BLaER1 treated with 17β-estradiol and CSF1 and Interleukin-3, amounts not matched to agents 10 nM and 100 nM (cell line): ENCODE measurements around the gene POLE.

Source experiments
- H3K27ac ChIP-seq, 11 experiments: shearing (Covaris generic); formaldehyde crosslinking; 2 replicates each; pipeline ENCODE4 v1.8.1; 2022
- H3K27me3 ChIP-seq, 11 experiments: shearing (Covaris generic); formaldehyde crosslinking; 2 replicates each; pipeline ENCODE4 v1.8.1; 2022
- H3K36me3 ChIP-seq, 11 experiments: shearing (Covaris generic); formaldehyde crosslinking; 2 replicates each; pipeline ENCODE4 v1.8.1; 2022
- H3K4me1 ChIP-seq, 10 experiments: shearing (Covaris generic); formaldehyde crosslinking; 2 replicates each; pipeline ENCODE4 v1.8.1; 2022
- H3K4me2 ChIP-seq, 11 experiments: shearing (Covaris generic); formaldehyde crosslinking; 2 replicates each; pipeline ENCODE4 v1.8.1; 2022
- H3K4me3 ChIP-seq, 10 experiments: shearing (Covaris generic); formaldehyde crosslinking; 2 replicates each; pipeline ENCODE4 v1.8.1; 2022
- H3K9ac ChIP-seq, 11 experiments: shearing (Covaris generic); formaldehyde crosslinking; 2 replicates each; pipeline ENCODE4 v1.8.1; 2022
- H3K9me3 ChIP-seq, 11 experiments: shearing (Covaris generic); formaldehyde crosslinking; replicated peaks in 1 of 11; 2 replicates each; pipeline ENCODE4 v1.8.1; 2022
- H4K20me1 ChIP-seq, 11 experiments: shearing (Covaris generic); formaldehyde crosslinking; 2 replicates each; pipeline ENCODE4 v1.8.1; 2022
- Cebpa-rat ChIP-seq, 11 experiments: shearing (Covaris generic); IDR thresholded peaks; 2 replicates each; pipeline ENCODE4 v1.8.1; 2022

The POLE gene

DNA sequence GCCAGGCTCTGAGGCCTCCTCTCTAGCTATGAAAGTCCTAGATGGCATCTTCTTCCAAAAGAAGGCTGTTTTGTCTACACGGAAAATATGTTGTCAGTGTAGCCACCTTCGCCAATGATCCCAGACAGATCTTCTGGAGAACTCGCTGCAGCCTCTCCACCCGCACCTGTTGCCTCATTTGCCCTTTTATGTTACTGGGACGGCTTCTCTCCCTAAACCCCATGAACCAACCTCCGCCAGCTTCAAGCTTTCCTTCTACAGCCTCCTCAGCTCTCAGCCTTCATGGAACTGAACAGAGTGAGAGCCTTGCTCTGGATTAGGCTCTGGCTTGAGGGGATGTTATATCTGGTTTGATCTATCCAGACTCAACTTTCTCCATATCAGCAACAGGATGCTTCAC lies 57.8 kb downstream of the POLE start:
- Histone ChIP-seq H3K9ac (no peak overlapping the region), H3K36me3 (peaks cover 70 to 100% (median 98%) of the 10 kb centered on the region in 11 experiments), H3K27ac (no peak overlapping the region), H3K4me3 (no peak overlapping the region), H3K4me1 (no peaks in the 10 kb centered on the region), H3K27me3 (no peaks in the 10 kb centered on the region), H3K4me2 (no peak overlapping the region), H4K20me1 (peaks cover 0 to 53% (median 17%) of the 10 kb centered on the region in 11 experiments; a peak in 13 of 22 replicates), H3K9me3 (no peaks in the 10 kb centered on the region)
- TF ChIP-seq Cebpa-rat (IDR thresholded peaks at IDR 0.05): no peak

DNA sequence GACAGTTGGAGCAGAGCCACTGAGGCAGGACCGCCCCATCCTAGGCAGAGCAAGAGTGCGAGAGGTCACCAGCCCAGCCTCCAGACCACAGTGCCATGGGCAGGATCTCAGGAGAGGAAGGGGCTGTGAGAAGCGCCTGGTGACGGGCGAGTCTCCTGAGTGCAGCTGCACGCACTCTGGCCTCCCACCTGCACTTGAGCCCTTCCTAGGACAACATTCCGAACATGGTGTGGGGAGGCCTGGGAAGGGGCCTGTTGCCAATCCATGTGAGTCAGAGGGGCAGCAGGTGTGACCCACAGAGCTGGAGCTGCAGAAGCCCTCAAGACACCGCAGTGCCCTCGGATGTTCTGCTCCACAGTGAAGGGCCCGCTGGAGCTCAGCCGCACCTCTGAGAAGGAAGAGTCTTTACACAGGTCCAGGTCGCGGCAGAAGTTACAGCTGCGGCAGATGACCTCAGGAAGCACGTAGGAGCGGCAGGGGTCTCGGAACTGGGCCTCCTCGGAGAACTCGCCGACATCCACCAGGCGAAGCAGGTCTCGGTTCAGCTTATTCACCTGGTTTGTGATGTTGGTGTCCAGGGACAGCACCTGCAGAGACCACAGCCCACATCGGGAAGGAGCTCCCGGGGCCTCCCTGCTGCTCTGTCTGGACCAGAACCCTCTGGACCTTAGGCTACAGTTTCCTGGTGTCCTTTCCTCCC lies 61.3 kb downstream of the POLE start:
- no peaks in the 10 kb centered on the region for H3K9me3 ChIP-seq
- H3K36me3 ChIP-seq: peaks cover 44 to 84% (median 80%) of the 10 kb centered on the region in 11 experiments
- no peak for TF ChIP-seq Cebpa-rat (IDR thresholded peaks at IDR 0.05)

DNA sequence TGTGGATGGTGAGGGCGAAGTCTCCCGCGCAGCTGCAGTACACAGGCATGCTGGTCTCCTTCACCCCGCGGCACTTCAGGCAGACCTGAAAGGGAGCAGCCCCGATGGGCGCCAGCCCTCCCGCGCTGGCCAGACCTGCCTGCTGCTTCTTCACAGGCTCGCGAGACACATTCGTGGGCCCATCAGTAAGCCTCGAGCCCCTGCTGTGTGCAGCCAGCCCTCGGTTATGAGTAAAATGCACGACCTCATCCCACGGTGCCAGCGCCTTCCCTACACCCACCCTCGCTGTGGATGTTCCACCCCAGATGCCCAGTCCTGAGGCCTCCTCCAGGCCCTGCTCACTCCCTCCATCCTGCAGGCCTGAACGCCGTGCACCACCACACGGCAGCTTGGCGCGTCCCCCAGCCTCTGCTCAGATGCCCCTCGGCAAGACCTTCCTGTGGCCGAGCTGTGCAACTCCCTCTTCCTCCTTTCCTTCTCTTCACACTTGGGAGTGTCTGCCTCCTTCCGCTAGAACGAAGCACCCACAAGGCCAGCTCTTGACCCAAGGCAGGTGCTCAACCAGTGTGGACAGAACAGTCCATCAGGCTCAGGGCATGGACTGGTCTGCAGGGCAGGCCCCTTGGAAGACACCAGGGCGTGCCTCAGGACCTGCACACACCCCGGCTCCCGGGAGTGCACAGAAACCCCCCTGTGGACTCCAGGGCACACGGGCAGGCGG lies 62.1 kb downstream of the POLE start:
- H3K9me3 ChIP-seq: no peaks in the 10 kb centered on the region
- no peak for TF ChIP-seq Cebpa-rat (IDR thresholded peaks at IDR 0.05)

More for the DNA sequence above, 61.3 kb downstream of the POLE start:
- no peak overlapping the region for H3K4me2 ChIP-seq
- H3K27me3 ChIP-seq: peaks cover 2 to 8% (median 6%) of the 10 kb centered on the region in 11 experiments; a peak in 17 of 22 replicates
- peaks cover 0 to 74% (median 37%) of the 10 kb centered on the region in 11 experiments; a peak in 15 of 22 replicates for H4K20me1 ChIP-seq
- no peak overlapping the region for H3K4me3 ChIP-seq
- H3K9ac ChIP-seq: no peak overlapping the region
- H3K27ac ChIP-seq: no peak overlapping the region
- H3K4me1 ChIP-seq: peaks cover 0 to 7% (median 0%) of the 10 kb centered on the region in 10 experiments; a peak in 1 of 20 replicates

DNA sequence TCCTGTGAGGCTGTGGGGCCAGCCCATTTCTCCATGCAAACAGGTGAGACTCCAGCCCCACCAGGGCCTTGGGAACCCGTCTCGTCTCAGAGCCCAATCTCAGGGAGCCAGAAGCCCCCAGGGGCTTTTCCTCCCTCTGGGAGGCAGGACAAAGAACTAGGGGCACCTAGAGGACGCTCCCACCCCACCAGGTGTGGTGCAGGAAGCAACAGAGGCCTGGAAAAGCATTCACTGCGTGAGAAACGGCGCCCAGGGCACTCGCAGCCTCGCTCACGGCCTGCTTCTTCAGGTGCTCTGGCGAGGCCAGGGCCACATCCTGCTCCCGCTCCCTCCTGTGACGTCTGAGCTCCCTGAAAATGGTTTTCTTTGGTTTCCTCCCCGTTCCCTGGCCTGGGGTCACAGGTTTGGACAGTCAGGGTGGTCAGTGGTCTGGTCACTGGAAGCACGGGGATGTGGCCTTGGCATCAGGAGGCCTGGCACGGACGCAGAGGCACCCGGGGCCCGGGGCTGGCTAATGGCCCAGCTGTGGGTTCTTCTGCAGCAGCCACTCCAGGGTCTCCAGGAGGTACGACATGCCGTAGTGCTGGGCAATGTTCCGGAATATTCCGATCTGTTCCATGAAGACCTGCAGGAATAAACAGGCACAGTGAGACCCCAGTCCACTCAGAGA lies 62.8 kb downstream of the POLE start:
- peaks cover 17 to 24% (median 22%) of the 10 kb centered on the region in 11 experiments; a peak in 20 of 22 replicates for H3K27me3 ChIP-seq
- H3K9me3 ChIP-seq: no peaks in the 10 kb centered on the region
- no peak overlapping the region for H3K4me3 ChIP-seq
- no peak for TF ChIP-seq Cebpa-rat (IDR thresholded peaks at IDR 0.05)
- H3K4me2 ChIP-seq: no peak overlapping the region
- peaks cover 28 to 69% (median 65%) of the 10 kb centered on the region in 11 experiments for H3K36me3 ChIP-seq
- H4K20me1 ChIP-seq: peaks cover 0 to 70% (median 44%) of the 10 kb centered on the region in 11 experiments; a peak in 15 of 22 replicates
- 0 out of 22 replicates have a peak overlapping the region, but pooled peaks of 1 of the 11 experiments have one; percentile 6 for H3K9ac ChIP-seq
- no peak overlapping the region for H3K27ac ChIP-seq
- H3K4me1 ChIP-seq: peaks cover 0 to 7% (median 0%) of the 10 kb centered on the region in 10 experiments; a peak in 1 of 20 replicates

More for the DNA sequence above, 62.1 kb downstream of the POLE start:
- Histone ChIP-seq H3K9ac (no peak overlapping the region), H3K4me1 (peaks cover 0 to 7% (median 0%) of the 10 kb centered on the region in 10 experiments; a peak in 1 of 20 replicates), H3K27ac (no peak overlapping the region), H4K20me1 (peaks cover 0 to 75% (median 44%) of the 10 kb centered on the region in 11 experiments; a peak in 15 of 22 replicates), H3K4me3 (no peak overlapping the region), H3K27me3 (peaks cover 10 to 17% (median 14%) of the 10 kb centered on the region in 11 experiments; a peak in 20 of 22 replicates), H3K4me2 (no peak overlapping the region), H3K36me3 (peaks cover 36 to 76% (median 72%) of the 10 kb centered on the region in 11 experiments)

DNA sequence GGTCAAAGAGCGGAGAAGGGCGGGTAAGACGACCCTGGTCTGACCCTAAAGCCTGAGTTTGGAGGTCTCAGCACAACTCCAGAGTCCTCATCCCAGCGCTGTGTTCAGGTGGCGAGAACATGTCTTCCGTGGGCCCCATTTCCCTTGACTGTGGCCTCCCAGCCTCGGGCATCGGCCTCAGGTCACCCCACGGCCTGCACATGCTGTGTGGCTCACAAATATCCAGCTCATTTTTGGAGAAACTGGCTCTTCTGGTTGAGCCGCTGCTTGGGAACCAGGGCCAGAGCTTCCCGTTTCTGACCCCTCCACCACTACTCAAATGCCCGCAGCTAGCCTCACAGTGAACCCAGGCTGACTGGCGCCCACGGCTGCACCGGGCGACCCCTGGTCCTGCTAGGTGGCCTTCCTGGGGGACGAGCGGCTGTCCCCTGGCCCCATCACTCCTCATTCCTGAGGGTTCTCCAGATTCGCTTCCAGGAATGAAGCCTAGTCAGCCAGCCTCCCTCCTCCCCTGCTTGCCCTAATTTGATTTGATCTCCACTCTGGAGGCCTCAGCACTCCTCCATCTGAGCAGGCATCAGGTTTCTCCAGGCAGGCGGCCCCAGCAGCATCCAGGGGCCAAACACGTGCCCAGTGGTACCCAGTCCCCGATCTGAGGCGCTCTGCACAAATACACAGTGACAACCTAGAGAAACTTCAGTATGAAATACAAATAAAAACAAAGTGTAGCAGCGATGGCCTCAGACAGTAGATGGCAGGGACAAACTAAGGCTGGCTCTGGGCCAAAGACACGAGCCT lies 63.9 kb downstream of the POLE start:
- H3K4me2 ChIP-seq: no peak overlapping the region
- H3K27ac ChIP-seq: no peak overlapping the region
- no peak for TF ChIP-seq Cebpa-rat (IDR thresholded peaks at IDR 0.05)
- peaks cover 0 to 66% (median 44%) of the 10 kb centered on the region in 11 experiments; a peak in 15 of 22 replicates for H4K20me1 ChIP-seq
- peaks cover 25 to 58% (median 54%) of the 10 kb centered on the region in 11 experiments for H3K36me3 ChIP-seq
- peaks cover 0 to 7% (median 0%) of the 10 kb centered on the region in 10 experiments; a peak in 1 of 20 replicates for H3K4me1 ChIP-seq
- H3K9ac ChIP-seq: 0 out of 22 replicates have a peak overlapping the region, but pooled peaks of 1 of the 11 experiments have one; percentile 6
- H3K4me3 ChIP-seq: no peak overlapping the region
- peaks cover 26 to 33% (median 30%) of the 10 kb centered on the region in 11 experiments for H3K27me3 ChIP-seq
- H3K9me3 ChIP-seq: peaks cover 2 to 5% (median 5%) of the 10 kb centered on the region in 11 experiments; a peak in 21 of 22 replicates

DNA sequence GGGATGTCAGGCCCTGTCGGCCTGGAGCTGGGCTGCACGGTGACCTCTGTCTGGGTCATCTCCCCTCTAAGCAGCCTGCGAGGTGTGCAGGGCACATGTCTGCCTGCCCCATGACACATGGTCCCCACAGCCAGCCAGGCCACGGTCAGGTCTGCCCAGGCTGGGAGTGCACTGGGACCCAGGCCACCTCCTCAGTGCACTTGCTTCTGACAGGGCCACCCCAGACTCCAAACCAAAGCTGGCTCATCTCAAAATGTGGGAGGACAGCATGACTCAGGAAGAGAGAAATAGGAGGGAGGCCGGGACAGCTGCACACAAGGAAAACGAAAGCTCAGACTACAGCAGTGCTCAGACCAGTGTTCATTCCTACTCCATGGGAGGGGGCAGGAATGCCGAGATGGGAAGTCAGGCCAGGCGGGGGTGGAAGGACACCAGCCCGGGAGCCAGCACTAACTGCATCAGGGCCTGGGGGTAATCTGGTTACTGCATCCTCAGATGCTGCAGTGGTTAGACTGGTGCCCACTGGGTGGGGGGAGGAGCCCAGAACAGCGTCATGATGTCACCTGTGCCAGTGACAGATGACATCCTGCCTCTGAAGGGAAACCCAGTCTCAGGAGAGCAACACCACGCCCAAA lies 64.6 kb downstream of the POLE start:
- H3K9ac ChIP-seq: no peak overlapping the region
- peaks cover 0 to 7% (median 0%) of the 10 kb centered on the region in 10 experiments; a peak in 1 of 20 replicates for H3K4me1 ChIP-seq
- H4K20me1 ChIP-seq: peaks cover 0 to 66% (median 44%) of the 10 kb centered on the region in 11 experiments; a peak in 15 of 22 replicates
- no peak overlapping the region for H3K4me3 ChIP-seq
- no peak for TF ChIP-seq Cebpa-rat (IDR thresholded peaks at IDR 0.05)
- no peak overlapping the region for H3K4me2 ChIP-seq
- H3K27me3 ChIP-seq: peaks cover 33 to 40% (median 37%) of the 10 kb centered on the region in 11 experiments
- no peak overlapping the region for H3K27ac ChIP-seq
- peaks cover 9 to 13% (median 12%) of the 10 kb centered on the region in 11 experiments for H3K9me3 ChIP-seq
- H3K36me3 ChIP-seq: peaks cover 25 to 51% (median 47%) of the 10 kb centered on the region in 11 experiments

DNA sequence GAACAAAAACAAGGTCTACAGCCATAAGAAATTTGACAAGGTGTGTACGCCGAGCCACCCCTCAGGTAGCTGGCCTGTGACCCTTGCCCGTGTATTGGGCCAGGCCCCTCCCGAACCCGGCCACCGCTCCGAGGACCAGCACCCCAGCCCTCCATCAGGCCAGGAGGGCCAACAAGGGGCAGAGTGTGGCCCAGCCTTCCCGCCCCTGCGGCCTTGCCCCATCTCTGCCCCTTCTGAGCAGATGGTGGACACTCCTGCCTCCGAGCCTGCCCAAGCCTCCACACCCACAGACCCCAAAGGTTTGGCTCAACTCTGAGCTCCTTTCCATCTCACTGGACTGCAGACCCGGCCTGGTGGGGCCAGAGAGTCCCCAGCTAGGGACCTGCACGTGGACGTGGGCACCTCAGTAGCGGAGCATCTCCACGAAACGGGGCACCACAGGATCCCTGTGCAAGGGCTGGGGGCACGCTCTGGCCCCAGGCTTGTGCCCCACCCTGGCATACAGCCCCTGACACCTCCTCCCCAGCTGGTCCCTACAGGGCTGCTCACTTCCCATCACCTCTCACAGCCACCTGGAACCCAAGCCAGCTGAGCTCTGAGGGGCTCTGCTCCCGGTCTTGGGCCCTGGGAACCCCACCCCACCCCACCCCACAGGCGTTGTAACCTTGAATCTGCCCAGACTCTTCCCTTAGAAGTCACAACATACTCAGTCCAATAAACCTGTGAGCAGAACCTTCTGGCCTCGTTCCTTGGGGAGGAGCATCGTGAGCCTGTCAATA lies 65.3 kb downstream of the POLE start:
- Histone ChIP-seq H3K4me3 (no peak overlapping the region), H3K27me3 (peaks cover 40 to 47% (median 44%) of the 10 kb centered on the region in 11 experiments), H4K20me1 (peaks cover 0 to 63% (median 44%) of the 10 kb centered on the region in 11 experiments; a peak in 15 of 22 replicates), H3K9ac (no peak overlapping the region), H3K4me1 (peaks cover 0 to 7% (median 0%) of the 10 kb centered on the region in 10 experiments; a peak in 1 of 20 replicates), H3K4me2 (no peak overlapping the region), H3K27ac (no peak overlapping the region), H3K9me3 (peaks cover 16 to 20% (median 19%) of the 10 kb centered on the region in 11 experiments), H3K36me3 (peaks cover 25 to 45% (median 40%) of the 10 kb centered on the region in 11 experiments)
- no peak for TF ChIP-seq Cebpa-rat (IDR thresholded peaks at IDR 0.05)
